HEK293 (cell line): Measurements from ENCODE around the gene DMC1.
A peak's percentile ranks its signal among the peaks of the same experiment; 100 is the strongest.

Source experiments
- CTCF ChIA-PET: fragments of 350-600 bp; formaldehyde crosslinking; extraction: SDS; loops from one replicate; lab custom pipeline; 2021; ENCODE audit warnings: antibody characterized with exemption; lab: Yijun Ruan, JAX
- POLR2A ChIA-PET: fragments of 300-600 bp; formaldehyde crosslinking; extraction: SDS; loops from one replicate; lab custom pipeline; 2020; ENCODE audit warnings: antibody characterized with exemption, inconsistent platforms; lab: Yijun Ruan, JAX
- H3K27ac ChIP-seq: fragments of 200-500 bp; sonication (Bioruptor generic); 2 replicates; pipeline ENCODE4 v1.5.1; 2014; ENCODE audit warnings: low read depth, low read length, control low read depth, inconsistent platforms; ENCODE audit errors: extremely low read depth
- H3K36me3 ChIP-seq, 2 experiments: fragments of 200-500 bp in 1 of 2; sonication (Bioruptor generic) in 1 of 2; 1 replicate in 1 of 2; 2 replicates in 1 of 2; pipeline ENCODE4 v1.5.1; 2014 to 2017; ENCODE audit warnings: inconsistent platforms in 2 of 2, low read length in 2 of 2; ENCODE audit not compliant: control insufficient read depth in 2 of 2, insufficient read depth in 1 of 2
- H3K4me1 ChIP-seq: fragments of 200-500 bp; sonication (Bioruptor generic); 2 replicates; pipeline ENCODE4 v1.5.1; 2014; ENCODE audit warnings: mild to moderate bottlenecking, low read length, inconsistent platforms; ENCODE audit not compliant: control insufficient read depth, insufficient read depth
- H3K4me3 ChIP-seq: 2 replicates; pipeline ENCODE4 v1.5.1; 2011; ENCODE audit warnings: low read depth, mild to moderate bottlenecking, control low read depth, low read length, moderate library complexity
- H3K9me3 ChIP-seq: fragments of 200-500 bp; sonication (Bioruptor generic); 2 replicates; pipeline ENCODE4 v1.5.1; 2014; ENCODE audit warnings: low read depth, low read length, inconsistent platforms; ENCODE audit not compliant: control insufficient read depth, insufficient read depth
- EGR2 ChIP-seq: fragments of 450-650 bp; formaldehyde crosslinking; IDR thresholded peaks from 2 replicates; pipeline ENCODE4 v1.5.1; 2016; ENCODE audit warnings: low read depth, missing biosample characterization, missing genetic modification characterization
- FEZF1 ChIP-seq: fragments of 450-650 bp; formaldehyde crosslinking; IDR thresholded peaks from 2 replicates; pipeline ENCODE4 v1.5.1; 2016; ENCODE audit warnings: missing biosample characterization, missing genetic modification characterization
- KLF10 ChIP-seq: fragments of 450-650 bp; IDR thresholded peaks from 2 replicates; pipeline ENCODE4 v1.5.1; 2018; ENCODE audit warnings: missing biosample characterization, mild to moderate bottlenecking, missing genetic modification characterization
- KLF9 ChIP-seq: fragments of 450-650 bp; formaldehyde crosslinking; IDR thresholded peaks from 2 replicates; pipeline ENCODE4 v1.5.1; 2016; ENCODE audit warnings: missing biosample characterization, missing genetic modification characterization, low read depth
- OSR2 ChIP-seq: fragments of 450-650 bp; formaldehyde crosslinking; IDR thresholded peaks from 2 replicates; pipeline ENCODE4 v1.5.1; 2016; ENCODE audit warnings: missing biosample characterization, missing genetic modification characterization
- PRDM2 ChIP-seq: fragments of 450-650 bp; formaldehyde crosslinking; IDR thresholded peaks from 2 replicates; pipeline ENCODE4 v1.5.1; 2016; ENCODE audit warnings: missing biosample characterization, missing genetic modification characterization, borderline replicate concordance
- SP7 ChIP-seq: fragments of 450-650 bp; formaldehyde crosslinking; IDR thresholded peaks from 2 replicates; pipeline ENCODE4 v1.5.1; 2016; ENCODE audit warnings: missing biosample characterization, missing genetic modification characterization
- ZBTB8A ChIP-seq: fragments of 450-650 bp; formaldehyde crosslinking; IDR thresholded peaks from 2 replicates; pipeline ENCODE4 v1.5.1; 2016; ENCODE audit warnings: missing biosample characterization, missing genetic modification characterization
- ZNF133 ChIP-seq: fragments of 450-650 bp; formaldehyde crosslinking; IDR thresholded peaks from 2 replicates; pipeline ENCODE4 v1.5.1; 2016; ENCODE audit warnings: missing biosample characterization, missing genetic modification characterization
- ZNF19 ChIP-seq: fragments of 450-650 bp; formaldehyde crosslinking; IDR thresholded peaks from 2 replicates; pipeline ENCODE4; 2016; ENCODE audit warnings: missing biosample characterization, missing genetic modification characterization, low read depth
- ZNF266 ChIP-seq: fragments of 450-650 bp; formaldehyde crosslinking; IDR thresholded peaks from 2 replicates; pipeline ENCODE4 v1.5.1; 2016; ENCODE audit warnings: missing biosample characterization, missing genetic modification characterization, low read depth
- ZNF280D ChIP-seq: fragments of 450-650 bp; formaldehyde crosslinking; IDR thresholded peaks from 2 replicates; pipeline ENCODE4 v1.5.1; 2016; ENCODE audit warnings: missing biosample characterization, missing genetic modification characterization
- ZNF391 ChIP-seq: fragments of 450-650 bp; formaldehyde crosslinking; IDR thresholded peaks from 2 replicates; pipeline ENCODE4 v1.5.1; 2016; ENCODE audit warnings: low read depth, missing biosample characterization, missing genetic modification characterization, borderline replicate concordance
- ZNF423 ChIP-seq: fragments of 450-650 bp; formaldehyde crosslinking; IDR thresholded peaks from 2 replicates; pipeline ENCODE4 v1.5.1; 2016; ENCODE audit warnings: missing biosample characterization, missing genetic modification characterization
- ZNF433 ChIP-seq: fragments of 450-650 bp; formaldehyde crosslinking; IDR thresholded peaks from 2 replicates; pipeline ENCODE4 v1.5.1; 2016; ENCODE audit warnings: missing biosample characterization, missing genetic modification characterization, low read depth
- ZNF449 ChIP-seq: fragments of 450-650 bp; formaldehyde crosslinking; IDR thresholded peaks from 2 replicates; pipeline ENCODE4 v1.5.1; 2017; ENCODE audit warnings: missing biosample characterization, mild to moderate bottlenecking, missing genetic modification characterization, moderate library complexity
- ZNF548 ChIP-seq: fragments of 450-650 bp; formaldehyde crosslinking; IDR thresholded peaks from 2 replicates; pipeline ENCODE4 v1.5.1; 2016; ENCODE audit warnings: missing biosample characterization, missing genetic modification characterization
- ZNF624 ChIP-seq: fragments of 450-650 bp; formaldehyde crosslinking; IDR thresholded peaks from 2 replicates; pipeline ENCODE4 v1.5.1; 2017; ENCODE audit warnings: missing biosample characterization, missing genetic modification characterization
- ZNF701 ChIP-seq: fragments of 450-650 bp; formaldehyde crosslinking; IDR thresholded peaks from 2 replicates; pipeline ENCODE4 v1.5.1; 2016; ENCODE audit warnings: missing biosample characterization, missing genetic modification characterization
- ZNF843 ChIP-seq: fragments of 450-650 bp; formaldehyde crosslinking; IDR thresholded peaks from 2 replicates; pipeline ENCODE4 v1.5.1; 2016; ENCODE audit warnings: missing biosample characterization, missing genetic modification characterization
- ZSCAN4 ChIP-seq: fragments of 450-650 bp; formaldehyde crosslinking; IDR thresholded peaks from 2 replicates; pipeline ENCODE4 v1.5.1; 2017; ENCODE audit warnings: missing biosample characterization, missing genetic modification characterization

Gene DMC1

GRCh38 chr22:38485783-38486182 lies 84.2 kb downstream of the DMC1 start (continued):
- TF ChIP-seq ZNF548 (tag by site-specific recombination) = no peak
- TF ChIP-seq ZBTB8A (tag by site-specific recombination) = no peak
- no peak for TF ChIP-seq ZNF19 (tag by site-specific recombination)
- TF ChIP-seq ZNF624 (tag by site-specific recombination) = no peak
- TF ChIP-seq ZNF449 (tag by site-specific recombination) = no peak
- TF ChIP-seq ZNF433 (tag by site-specific recombination) = no peak
- TF ChIP-seq FEZF1 (tag by site-specific recombination) = no peak
- peak; percentile 15; the same call in 1 of the 2 replicates for TF ChIP-seq OSR2
- TF ChIP-seq ZSCAN4 (tag by site-specific recombination) = no peak
- TF ChIP-seq, all 188 proteins: peak for 10

GRCh38 chr22:38484244-38484643 lies 85.7 kb downstream of the DMC1 start:
- Histone ChIP-seq H3K4me3 (no peak overlapping the region), H3K27ac (no peak overlapping the region), H3K9me3 (no peaks in the 10 kb centered on the region), H3K4me1 (no peaks in the 10 kb centered on the region), H3K36me3 (peaks cover 79 to 88% of the 10 kb centered on the region in 2 experiments)
- no peak for TF ChIP-seq ZNF133 (tag by site-specific recombination)
- TF ChIP-seq ZNF701 (tag by site-specific recombination) = no peak
- TF ChIP-seq KLF9 (tag by site-specific recombination) = no peak
- TF ChIP-seq SP7 = no peak
- no peak for TF ChIP-seq ZNF423 (tag by site-specific recombination)
- no peak for TF ChIP-seq ZNF280D
- TF ChIP-seq ZNF391 = no peak
- no peak for TF ChIP-seq KLF10 (tag by site-specific recombination)
- no peak for TF ChIP-seq ZNF843 (tag by site-specific recombination)
- TF ChIP-seq EGR2 (tag by site-specific recombination) = no peak
- TF ChIP-seq PRDM2 (tag by site-specific recombination) = no peak
- TF ChIP-seq ZNF266 (tag by site-specific recombination) = no peak
- CTCF ChIA-PET = interaction anchor here (0.5 to 0.8 kb wide), 4 partner anchors 61 to 451 kb away, joined by 3 to 4 read pairs (median 4); no protein-coding TSS in a partner anchor
- POLR2A ChIA-PET = interaction anchor here (0.8 to 1.4 kb wide), 2 partner anchors 10 to 53 kb away, joined by 4 to 9 read pairs; no protein-coding TSS in a partner anchor
